ENCODE measurements around the gene JPH4. TPM values are rescaled to one million over a fixed set of nuclear protein-coding genes. Genes with fewer than 3 reads are reported as not detected.

Gene JPH4
- total RNA-seq, 2 donors from 2014 or later = not detected

GRCh38 chr14:23571701-23572523, 6.7 kb downstream of the JPH4 start:
- Mint-ChIP-seq H3K9me3 (no peaks in the 10 kb centered on the region), H3K36me3 (peaks cover 5 to 15% of the 10 kb centered on the region in 2 donors), H3K27ac (no peak overlapping the region)
- ATAC-seq (no peak), DNase-seq (ENCODE audit: low spot score in 2 of 2) (peak in 1 of 2 donors; percentile 37)

GRCh38 chr14:23570806-23571483, 7.6 kb downstream of the JPH4 start:
- no peak for ATAC-seq
- Mint-ChIP-seq H3K27ac (no peak overlapping the region), H3K36me3 (peaks cover 0 to 8% of the 10 kb centered on the region in 2 donors), H3K9me3 (no peaks in the 10 kb centered on the region)
- peak in 1 of 2 donors; percentile 54 for DNase-seq (ENCODE audit: low spot score in 2 of 2)

GRCh38 chr14:23569443-23570151, 9.0 kb downstream of the JPH4 start:
- no peak for DNase-seq (ENCODE audit: low spot score in 2 of 2)
- Mint-ChIP-seq H3K27ac (peak overlapping the region; percentile 38 to 97), H3K9me3 (no peaks in the 10 kb centered on the region), H3K36me3 (peaks cover 5 to 8% of the 10 kb centered on the region in 2 donors)
- ATAC-seq = no peak

- ATAC-seq = no peak
- DNase-seq (ENCODE audit: low spot score in 2 of 2) = no peak
- peak overlapping the region; percentile 97 to 99 for H3K27ac Mint-ChIP-seq
- H3K36me3 Mint-ChIP-seq = peaks cover 6 to 8% of the 10 kb centered on the region in 2 donors
- H3K9me3 Mint-ChIP-seq = no peaks in the 10 kb centered on the region
Observed at GRCh38 chr14:23568600-23569331, 9.8 kb downstream of the JPH4 start.

- DNase-seq (ENCODE audit: low spot score in 2 of 2) = no peak
- ATAC-seq = no peak
- Mint-ChIP-seq H3K36me3 (peaks cover 6 to 8% of the 10 kb centered on the region in 2 donors), H3K9me3 (no peaks in the 10 kb centered on the region), H3K27ac (peak overlapping the region; percentile 97 to 99)
Observed at GRCh38 chr14:23568021-23568599, 10.5 kb downstream of the JPH4 start.

- peak; percentile 98 to 99 for ATAC-seq
- Mint-ChIP-seq H3K9me3 (no peaks in the 10 kb centered on the region), H3K27ac (peak within 1 kb of the TSS; percentile 97 to 99)
Observed at GRCh38 chr14:23567186-23568020, 11.2 kb downstream of the JPH4 start, which contains the start of gene AP1G2. AP1G2 (minus strand) TSS chr14:23567791; CDS start chr14:23567314, 477 bp downstream.

GRCh38 chr14:23566778-23567185, 11.8 kb downstream of the JPH4 start:
- H3K27ac Mint-ChIP-seq = peak overlapping the region; percentile 97 to 99

More at GRCh38 chr14:23567186-23568020, 11.2 kb downstream of the JPH4 start, which contains the start of gene AP1G2:
- H3K36me3 Mint-ChIP-seq = peaks cover 6 to 8% of the 10 kb centered on the region in 2 donors
- DNase-seq (ENCODE audit: low spot score in 2 of 2) = peak; percentile 90 to 92

GRCh38 chr14:23566112-23566777, 12.3 kb downstream of the JPH4 start:
- peak overlapping the region; percentile 97 to 99 for H3K27ac Mint-ChIP-seq
- peaks cover 6 to 8% of the 10 kb centered on the region in 2 donors for H3K36me3 Mint-ChIP-seq
- no peak for DNase-seq (ENCODE audit: low spot score in 2 of 2)
- no peak for ATAC-seq
- H3K9me3 Mint-ChIP-seq = no peaks in the 10 kb centered on the region

More at GRCh38 chr14:23566778-23567185, 11.8 kb downstream of the JPH4 start:
- no peaks in the 10 kb centered on the region for H3K9me3 Mint-ChIP-seq
- peaks cover 6 to 8% of the 10 kb centered on the region in 2 donors for H3K36me3 Mint-ChIP-seq
- no peak for ATAC-seq
- DNase-seq (ENCODE audit: low spot score in 2 of 2) = no peak

- DNase-seq (ENCODE audit: low spot score in 2 of 2) (no peak), ATAC-seq (no peak)
- Mint-ChIP-seq H3K27ac (peak overlapping the region in 1 of 2 donors; percentile 62), H3K36me3 (peaks cover 8% of the 10 kb centered on the region in 2 donors), H3K9me3 (no peaks in the 10 kb centered on the region)
Observed at GRCh38 chr14:23565626-23566025, 13.0 kb downstream of the JPH4 start.

- Mint-ChIP-seq H3K27ac (peak overlapping the region in 1 of 2 donors; percentile 62), H3K9me3 (no peaks in the 10 kb centered on the region), H3K36me3 (peaks cover 8 to 14% of the 10 kb centered on the region in 2 donors)
- ATAC-seq = no peak
- no peak for DNase-seq (ENCODE audit: low spot score in 2 of 2)
Observed at GRCh38 chr14:23564876-23565275, 13.7 kb downstream of the JPH4 start.

- no peaks in the 10 kb centered on the region for H3K9me3 Mint-ChIP-seq
- DNase-seq (ENCODE audit: low spot score in 2 of 2) (no peak), ATAC-seq (no peak)
- peaks cover 8 to 14% of the 10 kb centered on the region in 2 donors for H3K36me3 Mint-ChIP-seq
- H3K27ac Mint-ChIP-seq = peak overlapping the region; percentile 62 to 72
Observed at GRCh38 chr14:23564181-23564812, 14.3 kb downstream of the JPH4 start.

- DNase-seq (ENCODE audit: low spot score in 2 of 2) (no peak), ATAC-seq (no peak)
- Mint-ChIP-seq H3K27ac (peak overlapping the region in 1 of 2 donors; percentile 72), H3K9me3 (no peaks in the 10 kb centered on the region), H3K36me3 (peaks cover 8 to 14% of the 10 kb centered on the region in 2 donors)
Observed at GRCh38 chr14:23563473-23564180, 15.0 kb downstream of the JPH4 start.

- Mint-ChIP-seq H3K9me3 (no peaks in the 10 kb centered on the region), H3K36me3 (peaks cover 8 to 14% of the 10 kb centered on the region in 2 donors), H3K27ac (no peak overlapping the region)
- ATAC-seq (no peak), DNase-seq (ENCODE audit: low spot score in 2 of 2) (no peak)
Observed at GRCh38 chr14:23562822-23563472, 15.6 kb downstream of the JPH4 start.
